PC-3 (cell line): ENCODE results near the gene SIDT1.

Experiments used
- CTCF ChIP-seq: fragments of 300-600 bp; sonication (generic); conservative IDR thresholded peaks from 2 replicates; pipeline ENCODE4 v1.5.1; 2017; ENCODE audit warnings: antibody characterized with exemption, low read depth, mild to moderate bottlenecking, low read length
- EZH2 ChIP-seq: fragments of 300-600 bp; sonication (generic); IDR thresholded peaks from one replicate; pipeline ENCODE4 v1.6.1; 2017; ENCODE audit warnings: antibody characterized with exemption, mild to moderate bottlenecking, low read length; ENCODE audit not compliant: unreplicated experiment
- EZH2phosphoT487 ChIP-seq: fragments of 300-600 bp; sonication (generic); IDR thresholded peaks from 2 replicates; pipeline ENCODE4 v1.6.1; 2018; ENCODE audit warnings: mild to moderate bottlenecking, antibody characterized with exemption, low read length, borderline replicate concordance

- TF ChIP-seq EZH2 = no peak
- TF ChIP-seq CTCF = no peak
- TF ChIP-seq EZH2phosphoT487 = no peak
Measured at GRCh38 chr3:113614402-113614801, 82.0 kb downstream of the SIDT1 start.
